WTC11 (cell line): ENCODE results near the gene LMF2. TPM values are rescaled to one million over a fixed set of nuclear protein-coding genes. Genes with fewer than 3 reads are reported as not detected.

ENCODE experiments used
- ATAC-seq: fragments of 200-7000 bp; cut with Tn5 transposase; 2 replicates; pipeline ENCODE4 v1.10.0; 2021; ENCODE audit warnings: mild to moderate bottlenecking, moderate library complexity
- CTCF ChIA-PET: fragments of 300-600 bp; sonication (Branson Sonifier 250); formaldehyde crosslinking; loops from one replicate; lab custom pipeline; 2021; ENCODE audit warnings: antibody characterized with exemption; lab: Charles Lee
- POLR2A ChIA-PET: fragments of 350-600 bp; sonication (Branson Sonifier 250); formaldehyde crosslinking; loops from one replicate; lab custom pipeline; 2021; ENCODE audit warnings: antibody characterized with exemption; lab: Charles Lee
- DNase-seq: peaks from one replicate; pipeline ENCODE4 v3.0.0; 2021; ENCODE audit warnings: low spot score
- H3K27ac Mint-ChIP-seq: 2 replicates; pipeline ENCODE4 v1.8.0; 2021; ENCODE audit warnings: mixed read lengths
- H3K27me3 Mint-ChIP-seq: 2 replicates; pipeline ENCODE4 v1.8.0; 2021; ENCODE audit warnings: low read depth, mild to moderate bottlenecking, moderate library complexity, mixed read lengths
- H3K36me3 Mint-ChIP-seq: 2 replicates; pipeline ENCODE4 v1.8.0; 2021; ENCODE audit warnings: mixed read lengths
- H3K4me1 Mint-ChIP-seq: 2 replicates; pipeline ENCODE4 v1.8.0; 2022; ENCODE audit warnings: mixed read lengths
- H3K4me3 Mint-ChIP-seq: 2 replicates; pipeline ENCODE4 v1.8.0; 2021; ENCODE audit warnings: mild to moderate bottlenecking, moderate library complexity, mixed read lengths
- H3K9me3 Mint-ChIP-seq: 2 replicates; pipeline ENCODE4 v1.8.0; 2021; ENCODE audit warnings: mixed read lengths
- ATF1 ChIP-seq: sonication (generic); formaldehyde crosslinking; IDR thresholded peaks from 2 replicates; pipeline ENCODE4 v1.8.1; 2023; ENCODE audit warnings: mild to moderate bottlenecking, moderate library complexity, missing genetic modification reagents
- ATF3 ChIP-seq: sonication (generic); formaldehyde crosslinking; conservative IDR thresholded peaks from 2 replicates; pipeline ENCODE4 v1.8.1; 2022; ENCODE audit warnings: mild to moderate bottlenecking, missing genetic modification reagents
- EMX1 ChIP-seq: fragments of 250-450 bp; sonication (Bioruptor Pico); IDR thresholded peaks from 2 replicates; pipeline ENCODE4 v1.8.0; 2021; ENCODE audit warnings: mild to moderate bottlenecking
- FOXP1 ChIP-seq: sonication (generic); formaldehyde crosslinking; IDR thresholded peaks from 2 replicates; pipeline ENCODE4 v1.8.0; 2022; ENCODE audit warnings: missing genetic modification reagents, mild to moderate bottlenecking, moderate library complexity, borderline replicate concordance
- FOXP4 ChIP-seq: sonication (generic); formaldehyde crosslinking; IDR thresholded peaks from 2 replicates; pipeline ENCODE4 v1.8.0; 2022; ENCODE audit warnings: mild to moderate bottlenecking, missing genetic modification reagents
- HMGA2 ChIP-seq: fragments of 250-450 bp; sonication (Bioruptor Pico); IDR thresholded peaks from 2 replicates; pipeline ENCODE4 v1.4.0; 2021; ENCODE audit warnings: mild to moderate bottlenecking, moderate library complexity
- MLX ChIP-seq: sonication (generic); formaldehyde crosslinking; IDR thresholded peaks from 2 replicates; pipeline ENCODE4 v1.8.1; 2023; ENCODE audit warnings: mild to moderate bottlenecking, missing genetic modification reagents, moderate library complexity
- MXD4 ChIP-seq: fragments of 250-450 bp; sonication (Bioruptor Pico); IDR thresholded peaks from 2 replicates; pipeline ENCODE4 v1.8.0; 2021; ENCODE audit warnings: mild to moderate bottlenecking, moderate library complexity, borderline replicate concordance
- NFE2L1 ChIP-seq: sonication (generic); formaldehyde crosslinking; IDR thresholded peaks from 2 replicates; pipeline ENCODE4 v1.8.1; 2023; ENCODE audit warnings: missing genetic modification reagents
- NFYB ChIP-seq: sonication (generic); formaldehyde crosslinking; conservative IDR thresholded peaks from 2 replicates; pipeline ENCODE4 v1.8.0; 2022; ENCODE audit warnings: low read depth, missing genetic modification reagents
- NR2C2 ChIP-seq: sonication (generic); formaldehyde crosslinking; IDR thresholded peaks from 2 replicates; pipeline ENCODE4 v1.8.0; 2022; ENCODE audit warnings: mild to moderate bottlenecking, missing genetic modification reagents
- PREB ChIP-seq: sonication (generic); formaldehyde crosslinking; IDR thresholded peaks from 2 replicates; pipeline ENCODE4 v1.8.1; 2022; ENCODE audit warnings: mild to moderate bottlenecking, missing genetic modification reagents, moderate library complexity, borderline replicate concordance
- SMAD4 ChIP-seq: sonication (generic); formaldehyde crosslinking; IDR thresholded peaks from 2 replicates; pipeline ENCODE4 v1.8.0; 2022; ENCODE audit warnings: mild to moderate bottlenecking, missing genetic modification reagents
- SP1 ChIP-seq: sonication (generic); formaldehyde crosslinking; conservative IDR thresholded peaks from 2 replicates; pipeline ENCODE4 v1.8.1; 2022; ENCODE audit warnings: missing genetic modification reagents
- TEAD4 ChIP-seq: sonication (generic); formaldehyde crosslinking; IDR thresholded peaks from 2 replicates; pipeline ENCODE4 v1.8.0; 2022; ENCODE audit warnings: mild to moderate bottlenecking, missing genetic modification reagents
- ZNF532 ChIP-seq: fragments of 250-450 bp; sonication (Bioruptor Pico); IDR thresholded peaks from 2 replicates; pipeline ENCODE4 v1.9.0; 2021; ENCODE audit warnings: mild to moderate bottlenecking, borderline replicate concordance
- ZNF671 ChIP-seq: fragments of 250-450 bp; sonication (Bioruptor Pico); IDR thresholded peaks from 2 replicates; pipeline ENCODE4 v1.8.0; 2021; ENCODE audit warnings: mild to moderate bottlenecking
- total RNA-seq: library from RNA; stranded (reverse); gene quantifications from 3 replicates; pipeline ENCODE4 v1.2.3, GENCODE V29; 2021

LMF2 gene
- total RNA-seq, 1 experiment from 2014 or later: 43.7 TPM

- TF ChIP-seq FOXP1 (CRISPR knock-in tag) (no peak), FOXP4 (CRISPR knock-in tag) (no peak), ATF1 (CRISPR knock-in tag) (no peak), EMX1 (CRISPR knock-in tag) (no peak)
- TF ChIP-seq, all 79 proteins: peak for 0
These were observed 40.2 kb downstream of the LMF2 start (continued) for GRCh38 chr22:50467341-50467740.

GRCh38 chr22:50465066-50465930, 42.2 kb downstream of the LMF2 start:
- Mint-ChIP-seq H3K9me3 (no peaks in the 10 kb centered on the region), H3K27me3 (no peaks in the 10 kb centered on the region; the same call in 1 of the 2 replicates), H3K27ac (no peak overlapping the region), H3K4me1 (peaks cover 3% of the 10 kb centered on the region), H3K4me3 (no peak overlapping the region), H3K36me3 (peaks cover 34% of the 10 kb centered on the region)
- TF ChIP-seq SMAD4 (CRISPR knock-in tag): no peak
- TF ChIP-seq SP1 (CRISPR knock-in tag): no peak
- TF ChIP-seq TEAD4 (CRISPR knock-in tag): no peak
- TF ChIP-seq NFE2L1 (CRISPR knock-in tag): no peak
- no peak for TF ChIP-seq ZNF532 (CRISPR knock-in tag)
- no peak for TF ChIP-seq HMGA2 (CRISPR knock-in tag)
- TF ChIP-seq PREB (CRISPR knock-in tag): no peak
- TF ChIP-seq ATF3 (CRISPR knock-in tag): no peak
- TF ChIP-seq MXD4 (CRISPR knock-in tag): no peak
- no peak for TF ChIP-seq ZNF671
- ChIA-PET CTCF (interaction anchor here (0.6 kb wide), 1 partner anchor 204 kb away, joined by 3 read pairs; the partner anchor contains the start of gene MAPK12), POLR2A (no interaction called here)
- DNase-seq: no peak
- ATAC-seq: no peak

- H3K27me3 Mint-ChIP-seq: no peaks in the 10 kb centered on the region; the same call in 1 of the 2 replicates
- no peak for ATAC-seq
- no peak for TF ChIP-seq NFYB (CRISPR knock-in tag)
- no peak for TF ChIP-seq NR2C2 (CRISPR knock-in tag)
- no peak for TF ChIP-seq MLX (CRISPR knock-in tag)
- DNase-seq: no peak
- no peaks in the 10 kb centered on the region for H3K4me1 Mint-ChIP-seq
- CTCF ChIA-PET: no interaction called here
- no peak overlapping the region for H3K27ac Mint-ChIP-seq
- H3K36me3 Mint-ChIP-seq: peaks cover 36% of the 10 kb centered on the region
- POLR2A ChIA-PET: interaction anchor here (0.6 kb wide), 1 partner anchor 68 kb away, joined by 3 read pairs; no protein-coding TSS in a partner anchor
- no peak overlapping the region for H3K4me3 Mint-ChIP-seq
- H3K9me3 Mint-ChIP-seq: no peaks in the 10 kb centered on the region
These were observed 43.1 kb downstream of the LMF2 start for GRCh38 chr22:50464451-50464850.
